Endothelial cell of umbilical vein (primary cell): ENCODE results near the gene PHB1. TPM values are rescaled to one million over a fixed set of nuclear protein-coding genes. Genes with fewer than 3 reads are reported as not detected.
A peak's percentile ranks its signal among the peaks of the same experiment; 100 is the strongest.

ENCODE experiments used
- BruUV-seq: library from RNA; stranded (reverse); fragments of 400-500 nt; replicated peaks from 2 replicates; lab custom pipeline; 2021; lab: Mats Ljungman, UMichigan
- CTCF ChIA-PET: fragments of 300-600, 350-600 bp; sonication (Branson Sonifier 250); formaldehyde crosslinking; loops from one replicate; lab custom pipeline; 2021; ENCODE audit warnings: antibody characterized with exemption, inconsistent platforms; lab: Charles Lee
- POLR2A ChIA-PET: fragments of 300-600, 350-600 bp; sonication (Branson Sonifier 250); formaldehyde crosslinking; loops from one replicate; lab custom pipeline; 2021; ENCODE audit warnings: antibody characterized with exemption, inconsistent platforms; lab: Charles Lee
- DNase-seq: peaks from one replicate; pipeline ENCODE4 v3.0.0-alpha.2; 2011; ENCODE audit warnings: low read depth, low spot score
- FAIRE-seq: peaks from 2 replicates; lab custom pipeline; 2011; peaks lifted over from hg19 to GRCh38; lab: Jason Lieb, UNC
- H2AFZ ChIP-seq: 2 replicates; pipeline ENCODE4 v1.6.0; 2012; ENCODE audit warnings: low read depth, low read length, control low read depth, inconsistent platforms
- H3K27ac ChIP-seq: 2 replicates; pipeline ENCODE4 v1.5.1; 2011; ENCODE audit warnings: low read depth, mild to moderate bottlenecking, control low read depth, low read length, moderate library complexity; ENCODE audit not compliant: insufficient read depth
- H3K27me3 ChIP-seq, 2 experiments: 2 replicates each; pipeline versions ENCODE4 v1.6.0 to v1.6.1; 2011; ENCODE audit warnings: low read length in 2 of 2, mixed read lengths in 1 of 2; ENCODE audit not compliant: control insufficient read depth in 2 of 2, insufficient read depth in 2 of 2
- H3K36me3 ChIP-seq, 2 experiments: 2 replicates in 1 of 2; 3 replicates in 1 of 2; pipeline ENCODE4 v1.5.1; 2011; ENCODE audit warnings: low read length in 2 of 2, mild to moderate bottlenecking in 1 of 2, moderate library complexity in 1 of 2; ENCODE audit not compliant: control insufficient read depth in 2 of 2, insufficient read depth in 2 of 2; ENCODE audit errors: extremely low read depth in 1 of 2
- H3K4me1 ChIP-seq: 3 replicates; pipeline ENCODE4 v1.5.1; 2011; ENCODE audit warnings: mild to moderate bottlenecking, low read length; ENCODE audit not compliant: control insufficient read depth, insufficient read depth; ENCODE audit errors: extremely low read depth
- H3K4me2 ChIP-seq: 2 replicates; pipeline ENCODE4 v1.6.1; 2011; ENCODE audit warnings: low read length, control low read depth, mixed read lengths; ENCODE audit not compliant: insufficient read depth
- H3K4me3 ChIP-seq, 3 experiments: fragments of 200-600 bp in 1 of 3; sonication (generic), shearing (Covaris generic) in 1 of 3; replicated peaks in 1 of 3; 2 replicates each; pipeline ENCODE4 v1.5.1; 2011 to 2016; ENCODE audit warnings: control low read depth in 3 of 3, low read length in 3 of 3, mild to moderate bottlenecking in 2 of 3, inconsistent platforms in 1 of 3, low read depth in 1 of 3, moderate library complexity in 1 of 3; ENCODE audit not compliant: insufficient read depth in 1 of 3
- H3K79me2 ChIP-seq: 2 replicates; pipeline ENCODE4 v1.6.0; 2012; ENCODE audit warnings: low read length, inconsistent platforms; ENCODE audit not compliant: control insufficient read depth, insufficient read depth
- H3K9ac ChIP-seq: replicated peaks from 2 replicates; pipeline ENCODE3; 2011; ENCODE audit warnings: low read length, control low read depth; ENCODE audit not compliant: insufficient read depth; ENCODE audit errors: extremely low read depth
- H3K9me1 ChIP-seq: replicated peaks from 3 replicates; pipeline ENCODE4 v1.6.0; 2011; ENCODE audit warnings: mild to moderate bottlenecking, low read length; ENCODE audit not compliant: control insufficient read depth, insufficient read depth; ENCODE audit errors: extremely low read depth
- H3K9me3 ChIP-seq: replicated peaks from 2 replicates; pipeline ENCODE4 v1.5.1; 2012; ENCODE audit warnings: low read length, inconsistent platforms; ENCODE audit not compliant: control insufficient read depth, insufficient read depth
- H4K20me1 ChIP-seq: replicated peaks from 2 replicates; pipeline ENCODE3; 2011; ENCODE audit warnings: mild to moderate bottlenecking, low read length; ENCODE audit not compliant: control insufficient read depth, insufficient read depth; ENCODE audit errors: extremely low read depth
- EZH2 ChIP-seq: IDR thresholded peaks from 2 replicates; pipeline ENCODE4 v1.6.1; 2012; ENCODE audit warnings: borderline replicate concordance, low read depth, mild to moderate bottlenecking, moderate library complexity, low read length, inconsistent platforms; ENCODE audit not compliant: severe bottlenecking
- FOS ChIP-seq: IDR thresholded peaks from 2 replicates; pipeline ENCODE4 v1.6.1; 2011; ENCODE audit warnings: mild to moderate bottlenecking, low read length, moderate library complexity, borderline replicate concordance; ENCODE audit not compliant: insufficient read depth
- GATA2 ChIP-seq: IDR thresholded peaks from 2 replicates; pipeline ENCODE4 v1.7.0; 2011; ENCODE audit warnings: low read depth, mild to moderate bottlenecking, moderate library complexity, mixed read lengths, low read length; ENCODE audit not compliant: insufficient read length, insufficient read depth
- JUN ChIP-seq: IDR thresholded peaks from 2 replicates; pipeline ENCODE4 v1.6.1; 2011; ENCODE audit warnings: borderline replicate concordance, low read depth; ENCODE audit not compliant: insufficient read length, insufficient read depth
- MYC ChIP-seq: IDR thresholded peaks from one replicate; pipeline ENCODE4 v1.6.1; 2011; ENCODE audit warnings: mild to moderate bottlenecking, low read depth, low read length
- POLR2A ChIP-seq: IDR thresholded peaks from 2 replicates; pipeline ENCODE4 v1.6.1; 2012; ENCODE audit warnings: low read depth, mild to moderate bottlenecking, control low read depth, low read length
- POLR2AphosphoS5 ChIP-seq: IDR thresholded peaks from 2 replicates; pipeline ENCODE4 v1.6.1; 2012; ENCODE audit warnings: low read depth, mild to moderate bottlenecking, control low read depth, low read length, moderate library complexity; ENCODE audit not compliant: insufficient read depth
- dilution Hi-C: fragments of 300-500 bp; cut with MboI; formaldehyde crosslinking; loops from one replicate; pipeline ENCODE4 v1.15.0; 2019; ENCODE audit warnings: low sequenced_read_pairs; ENCODE audit not compliant: extremely low pct_ligation_motif_present
- intact Hi-C: fragments of 100-400 bp; cut with micrococcal nuclease; formaldehyde crosslinking; loops from one replicate; pipeline ENCODE4 v1.10.0; 2022
- polyA plus RNA-seq, 4 experiments: library from polyadenylated mRNA; depleted of rRNA in 3 of 4; stranded (reverse) in 3 of 4; unstranded in 1 of 4; fragments of >200 nt; gene quantifications; 2 replicates each; pipeline versions ENCODE4 v1.2.1 to v1.2.3, GENCODE V29; 2011 to 2012; ENCODE audit warnings: missing spikeins in 1 of 4
- total RNA-seq: library from RNA; stranded (reverse); gene quantifications from 2 replicates; pipeline ENCODE4 v1.2.3, GENCODE V29; 2021
- TF ChIP-seq, protein P1 (sequence below): IDR thresholded peaks from 2 replicates; pipeline ENCODE4 v1.6.1; 2011; ENCODE audit not compliant: insufficient read depth, insufficient read length
- TF ChIP-seq, protein P2 (sequence below), 2 donors: IDR thresholded peaks; 1 replicate in 1 of 2; 2 replicates in 1 of 2; pipeline ENCODE4 v1.5.1; 2011; ENCODE audit warnings: low read length in 2 of 2, mild to moderate bottlenecking in 2 of 2, moderate library complexity in 2 of 2, control low read depth in 1 of 2, inconsistent platforms in 1 of 2, low read depth in 1 of 2; ENCODE audit not compliant: insufficient read depth in 1 of 2; ENCODE audit errors: extremely low read depth in 1 of 2

Gene PHB1
- total and polyA plus RNA-seq, 2 donors (not counting 3 experiments of a cell fraction or from before 2014, with no cell fraction given), result 222 to 287 TPM

DNA sequence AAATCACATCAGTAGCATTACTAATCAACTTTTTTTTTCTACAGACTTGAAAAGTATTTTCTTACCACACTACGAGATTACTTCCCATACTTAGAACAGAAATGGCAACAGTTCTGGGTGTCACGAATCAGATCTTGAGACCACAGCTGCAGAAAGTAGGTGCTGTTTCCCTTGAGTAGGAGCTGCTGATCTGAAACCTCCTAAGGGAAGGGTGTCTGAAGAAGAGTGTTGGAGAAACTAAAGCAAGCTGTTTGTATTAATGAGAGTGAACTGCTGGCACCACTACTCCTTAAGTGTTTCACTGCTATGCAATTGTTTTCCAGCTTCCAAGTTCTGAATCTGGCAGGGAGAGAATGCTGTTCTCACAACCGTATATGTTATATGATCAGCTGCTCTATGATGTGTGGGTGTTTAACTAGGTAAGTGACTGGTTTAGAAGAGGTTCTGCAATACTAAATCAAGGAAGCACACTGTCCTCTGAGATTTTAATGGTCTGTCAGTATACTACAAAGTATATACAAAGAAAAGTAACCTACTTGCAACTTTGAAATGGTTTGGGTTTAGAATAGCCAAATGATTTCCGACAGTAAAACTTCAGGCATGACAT is 55.9 kb downstream of the PHB1 start:
- no peak overlapping the region for H3K4me3 ChIP-seq
- dilution Hi-C loops (no loop called here), intact Hi-C loops (no loop called here)
- peaks cover 48% of the 10 kb centered on the region for H3K79me2 ChIP-seq
- TF ChIP-seq, protein P1, sequence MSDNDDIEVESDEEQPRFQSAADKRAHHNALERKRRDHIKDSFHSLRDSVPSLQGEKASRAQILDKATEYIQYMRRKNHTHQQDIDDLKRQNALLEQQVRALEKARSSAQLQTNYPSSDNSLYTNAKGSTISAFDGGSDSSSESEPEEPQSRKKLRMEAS, result no peak
- no peak for TF ChIP-seq POLR2AphosphoS5
- TF ChIP-seq MYC, result no peak
- no peak for TF ChIP-seq FOS
- no peak for TF ChIP-seq EZH2
- TF ChIP-seq POLR2A, result no peak
- TF ChIP-seq, protein P2, sequence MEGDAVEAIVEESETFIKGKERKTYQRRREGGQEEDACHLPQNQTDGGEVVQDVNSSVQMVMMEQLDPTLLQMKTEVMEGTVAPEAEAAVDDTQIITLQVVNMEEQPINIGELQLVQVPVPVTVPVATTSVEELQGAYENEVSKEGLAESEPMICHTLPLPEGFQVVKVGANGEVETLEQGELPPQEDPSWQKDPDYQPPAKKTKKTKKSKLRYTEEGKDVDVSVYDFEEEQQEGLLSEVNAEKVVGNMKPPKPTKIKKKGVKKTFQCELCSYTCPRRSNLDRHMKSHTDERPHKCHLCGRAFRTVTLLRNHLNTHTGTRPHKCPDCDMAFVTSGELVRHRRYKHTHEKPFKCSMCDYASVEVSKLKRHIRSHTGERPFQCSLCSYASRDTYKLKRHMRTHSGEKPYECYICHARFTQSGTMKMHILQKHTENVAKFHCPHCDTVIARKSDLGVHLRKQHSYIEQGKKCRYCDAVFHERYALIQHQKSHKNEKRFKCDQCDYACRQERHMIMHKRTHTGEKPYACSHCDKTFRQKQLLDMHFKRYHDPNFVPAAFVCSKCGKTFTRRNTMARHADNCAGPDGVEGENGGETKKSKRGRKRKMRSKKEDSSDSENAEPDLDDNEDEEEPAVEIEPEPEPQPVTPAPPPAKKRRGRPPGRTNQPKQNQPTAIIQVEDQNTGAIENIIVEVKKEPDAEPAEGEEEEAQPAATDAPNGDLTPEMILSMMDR (IDR thresholded peaks at IDR 0.05; ENCODE audit: extremely low read depth in 1 of 2, insufficient read depth in 1 of 2, low read depth in 1 of 2, low read length in 2 of 2), result no peak
- no peak for TF ChIP-seq JUN
- no peak for TF ChIP-seq GATA2
- peaks cover 19% of the 10 kb centered on the region for H3K4me1 ChIP-seq
- CTCF ChIA-PET, result interaction anchor here (1.1 to 3.3 kb wide), 2 partner anchors 10 to 43 kb away, joined by 3 to 17 read pairs; no protein-coding TSS in a partner anchor
- H3K27me3 ChIP-seq, result no peaks in the 10 kb centered on the region
- no peak overlapping the region for H3K27ac ChIP-seq
- no TSS peak for BruUV-seq
- POLR2A ChIA-PET, result no interaction called here
- H3K9me3 ChIP-seq, result no peaks in the 10 kb centered on the region
- H3K36me3 ChIP-seq, result no peaks in the 10 kb centered on the region
- no peak for DNase-seq
- H2AFZ ChIP-seq, result no peak overlapping the region
- H3K4me2 ChIP-seq, result no peak overlapping the region
- H3K9ac ChIP-seq, result no peak overlapping the region
- peak; percentile 21 for FAIRE-seq
- H3K9me1 ChIP-seq, result no peaks in the 10 kb centered on the region
- peaks cover 6% of the 10 kb centered on the region for H4K20me1 ChIP-seq
